ENCODE results near the gene DNALI1.

Gene DNALI1

GRCh38 chr1:37601441-37601840 is 44.7 kb downstream of the DNALI1 start:
- no peak for DNase-seq (ENCODE audit: low read depth in 1 of 2, low spot score in 1 of 2)

GRCh38 chr1:37602750-37603694 is 46.3 kb downstream of the DNALI1 start:
- no peak for DNase-seq (ENCODE audit: low read depth in 1 of 2, low spot score in 1 of 2)

- no peak for DNase-seq (ENCODE audit: low read depth in 1 of 2, low spot score in 1 of 2)
Observed at GRCh38 chr1:37605061-37605650, 48.4 kb downstream of the DNALI1 start.

GRCh38 chr1:37605806-37606474 is 49.2 kb downstream of the DNALI1 start:
- no peak for DNase-seq (ENCODE audit: low read depth in 1 of 2, low spot score in 1 of 2)

- DNase-seq (ENCODE audit: low read depth in 1 of 2, low spot score in 1 of 2): no peak
Observed at GRCh38 chr1:37606481-37607263, 49.9 kb downstream of the DNALI1 start.

- no peak for DNase-seq (ENCODE audit: low read depth in 1 of 2, low spot score in 1 of 2)
Observed at GRCh38 chr1:37609002-37609401, 52.3 kb downstream of the DNALI1 start.

GRCh38 chr1:37609994-37610393 is 53.3 kb downstream of the DNALI1 start:
- no peak for DNase-seq (ENCODE audit: low read depth in 1 of 2, low spot score in 1 of 2)

GRCh38 chr1:37612186-37612585 is 55.4 kb downstream of the DNALI1 start:
- DNase-seq (ENCODE audit: low read depth in 1 of 2, low spot score in 1 of 2): no peak

GRCh38 chr1:37614105-37614504 is 57.4 kb downstream of the DNALI1 start:
- DNase-seq (ENCODE audit: low read depth in 1 of 2, low spot score in 1 of 2): no peak

GRCh38 chr1:37616330-37616729 is 59.6 kb downstream of the DNALI1 start:
- no peak for DNase-seq (ENCODE audit: low read depth in 1 of 2, low spot score in 1 of 2)
